Endothelial cell of hepatic sinusoid (primary cell): ENCODE measurements around the gene WFDC10A.
"Not testable (repeated sequence)": the region's sequence is repeated elsewhere in the genome, so short reads cannot be mapped to it uniquely, and the experiment has no call there.

Source experiments
- in situ Hi-C: cut with HindIII; loops from 2 replicates; pipeline ENCODE4 v1.10.0; 2017; ENCODE audit warnings: low sequenced_read_pairs

WFDC10A gene

GRCh38 chr20:45629496-45630100 is at the start of gene WFDC10A:
WFDC10A (plus strand) TSS chr20:45629739; CDS start chr20:45629814, 75 bp downstream.
- in situ Hi-C loops, result no loop called here

GRCh38 chr20:45581702-45582101 is 47.8 kb upstream of the WFDC10A start:
- in situ Hi-C loops, result no loop called here

GRCh38 chr20:45583502-45583901 is 46.0 kb upstream of the WFDC10A start:
- in situ Hi-C loops, result no loop called here

- in situ Hi-C loops, result not testable (repeated sequence)
These were observed 45.2 kb upstream of the WFDC10A start for GRCh38 chr20:45584294-45584693.

- in situ Hi-C loops, result not testable (repeated sequence)
These were observed 43.6 kb upstream of the WFDC10A start for GRCh38 chr20:45585986-45586385.

- in situ Hi-C loops, result no loop called here
These were observed 40.7 kb upstream of the WFDC10A start for GRCh38 chr20:45588800-45589199.

- in situ Hi-C loops, result loop anchor here (10.0 kb wide), 1 partner anchor 95 kb away; no protein-coding TSS in a partner anchor
These were observed 39.8 kb upstream of the WFDC10A start for GRCh38 chr20:45589725-45590124.

GRCh38 chr20:45592574-45593189 is 36.9 kb upstream of the WFDC10A start:
- in situ Hi-C loops, result loop anchor here (10.0 kb wide), 1 partner anchor 92 kb away; no protein-coding TSS in a partner anchor

GRCh38 chr20:45593498-45593897 is 36.0 kb upstream of the WFDC10A start:
- in situ Hi-C loops, result loop anchor here (10.0 kb wide), 1 partner anchor 91 kb away; no protein-coding TSS in a partner anchor

- in situ Hi-C loops, result loop anchor here (5.0 to 10.0 kb wide), 2 partner anchors 90 to 177 kb away; no protein-coding TSS in a partner anchor
These were observed 34.3 kb upstream of the WFDC10A start for GRCh38 chr20:45595235-45595634.

- in situ Hi-C loops, result no loop called here
These were observed 21.7 kb upstream of the WFDC10A start for GRCh38 chr20:45607810-45608209.

GRCh38 chr20:45611054-45611453 is 18.5 kb upstream of the WFDC10A start:
- in situ Hi-C loops, result loop anchor here (5.0 kb wide), 1 partner anchor 34 kb away; the partner anchor contains the start of gene WFDC8

- in situ Hi-C loops, result loop anchor here (5.0 kb wide), 1 partner anchor 35 kb away; the partner anchor contains the start of gene WFDC8
These were observed 17.2 kb upstream of the WFDC10A start for GRCh38 chr20:45612314-45612713.

GRCh38 chr20:45617591-45617990 is 11.9 kb upstream of the WFDC10A start:
- in situ Hi-C loops, result no loop called here

GRCh38 chr20:45621593-45621992 is 7.9 kb upstream of the WFDC10A start:
- in situ Hi-C loops, result no loop called here

GRCh38 chr20:45626540-45626939 is 3.0 kb upstream of the WFDC10A start:
- in situ Hi-C loops, result no loop called here

- in situ Hi-C loops, result no loop called here
These were observed 832 bp downstream of the WFDC10A start for GRCh38 chr20:45630371-45630770.

- in situ Hi-C loops, result no loop called here
These were observed 1.6 kb downstream of the WFDC10A start, which contains the start of gene WFDC9 for GRCh38 chr20:45631184-45631583. WFDC9 (minus strand) TSS chr20:45631284; CDS start chr20:45610181, 21,103 bp downstream.

- in situ Hi-C loops, result no loop called here
These were observed 7.0 kb downstream of the WFDC10A start for GRCh38 chr20:45636513-45636912.

GRCh38 chr20:45639687-45640086 is 10.1 kb downstream of the WFDC10A start:
- in situ Hi-C loops, result no loop called here

GRCh38 chr20:45641076-45641475 is 11.5 kb downstream of the WFDC10A start:
- in situ Hi-C loops, result not testable (repeated sequence)

GRCh38 chr20:45645869-45646268 is 16.3 kb downstream of the WFDC10A start:
- in situ Hi-C loops, result not testable (repeated sequence)
